Keratinocyte (primary cell): ENCODE data around the gene USH2A. TPM values are rescaled to one million over a fixed set of nuclear protein-coding genes. Genes with fewer than 3 reads are reported as not detected.

ENCODE experiments used
- DNase-seq: peaks from one replicate; pipeline ENCODE4 v3.0.0-alpha.2; 2011; ENCODE audit warnings: low read depth, missing footprints, low spot score
- FAIRE-seq: peaks from 2 replicates; lab custom pipeline; 2011; peaks lifted over from hg19 to GRCh38; lab: Jason Lieb, UNC
- H2AFZ ChIP-seq: 2 replicates; pipeline ENCODE4 v1.6.0; 2012; ENCODE audit warnings: low read length, control low read depth, inconsistent platforms; ENCODE audit not compliant: control insufficient read depth
- H3K27ac ChIP-seq: 2 replicates; pipeline ENCODE4 v1.5.1; 2011; ENCODE audit warnings: low read length; ENCODE audit not compliant: control insufficient read depth, insufficient read depth
- H3K27me3 ChIP-seq: 3 replicates; pipeline ENCODE4 v1.6.0; 2011; ENCODE audit warnings: low read length; ENCODE audit not compliant: control insufficient read depth, insufficient read depth; ENCODE audit errors: extremely low read depth
- H3K36me3 ChIP-seq, 2 experiments: 2 replicates in 1 of 2; 3 replicates in 1 of 2; pipeline ENCODE4 v1.5.1; 2011; ENCODE audit warnings: low read length in 2 of 2, mild to moderate bottlenecking in 1 of 2; ENCODE audit not compliant: control insufficient read depth in 2 of 2, insufficient read depth in 2 of 2; ENCODE audit errors: extremely low read depth in 1 of 2
- H3K4me1 ChIP-seq: 3 replicates; pipeline ENCODE4 v1.5.1; 2011; ENCODE audit warnings: low read length; ENCODE audit not compliant: control insufficient read depth, insufficient read depth; ENCODE audit errors: extremely low read depth
- H3K4me2 ChIP-seq: 3 replicates; pipeline ENCODE4 v1.6.0; 2011; ENCODE audit warnings: low read depth, low read length; ENCODE audit not compliant: control insufficient read depth, insufficient read depth; ENCODE audit errors: extremely low read depth
- H3K4me3 ChIP-seq, 3 experiments: fragments of 200-600 bp in 1 of 3; sonication (generic) in 1 of 3; 2 replicates in 2 of 3; 3 replicates in 1 of 3; pipeline ENCODE4 v1.5.1; 2011 to 2016; ENCODE audit warnings: low read length in 3 of 3, mild to moderate bottlenecking in 3 of 3, control low read depth in 2 of 3, inconsistent platforms in 1 of 3, low read depth in 1 of 3, mixed read lengths in 1 of 3, mixed run types in 1 of 3, moderate library complexity in 1 of 3; ENCODE audit not compliant: control insufficient read depth in 2 of 3, insufficient read depth in 2 of 3; ENCODE audit errors: extremely low read depth in 1 of 3
- H3K79me2 ChIP-seq: 2 replicates; pipeline ENCODE4 v1.6.0; 2012; ENCODE audit warnings: low read length; ENCODE audit not compliant: control insufficient read depth, insufficient read depth
- H3K9ac ChIP-seq: 3 replicates; pipeline ENCODE4 v1.6.0; 2011; ENCODE audit warnings: low read length; ENCODE audit not compliant: control insufficient read depth, insufficient read depth; ENCODE audit errors: extremely low read depth
- H3K9me1 ChIP-seq: 3 replicates; pipeline ENCODE4 v1.6.0; 2011; ENCODE audit warnings: low read length; ENCODE audit not compliant: control insufficient read depth, insufficient read depth; ENCODE audit errors: extremely low read depth
- H3K9me3 ChIP-seq: 2 replicates; pipeline ENCODE4 v1.5.1; 2012; ENCODE audit warnings: low read depth, low read length; ENCODE audit not compliant: control insufficient read depth
- H4K20me1 ChIP-seq: 3 replicates; pipeline ENCODE4 v1.6.0; 2011; ENCODE audit warnings: low read length; ENCODE audit not compliant: control insufficient read depth, insufficient read depth; ENCODE audit errors: extremely low read depth
- EZH2 ChIP-seq: IDR thresholded peaks from one replicate; pipeline ENCODE4 v1.6.1; 2012; ENCODE audit warnings: inconsistent platforms, mild to moderate bottlenecking, low read length, moderate library complexity
- dilution Hi-C: fragments of 300-500 bp; cut with MboI; formaldehyde crosslinking; loops from one replicate; pipeline ENCODE4 v1.7.0; 2020; ENCODE audit warnings: low sequenced_read_pairs; ENCODE audit not compliant: extremely low pct_ligation_motif_present
- polyA plus RNA-seq, 5 experiments: library from polyadenylated mRNA; depleted of rRNA in 3 of 5; stranded (reverse) in 3 of 5; stranded (forward) in 1 of 5; unstranded in 1 of 5; fragments of >200 nt; gene quantifications; 1 replicate in 1 of 5; 2 replicates in 3 of 5; 3 replicates in 1 of 5; pipeline versions ENCODE4 v1.2.1 to v1.2.3, GENCODE V29; 2011 to 2012; ENCODE audit warnings: missing spikeins in 2 of 5, low read depth in 1 of 5, low replicate concordance in 1 of 5
- TF ChIP-seq, protein P1 (sequence below), 3 experiments: IDR thresholded peaks in 1 of 3; conservative IDR thresholded peaks in 1 of 3; optimal IDR thresholded peaks in 1 of 3; 2 replicates in 2 of 3; 3 replicates in 1 of 3; pipeline versions ENCODE3 to v1.5.1; 2011; ENCODE audit warnings: low read length in 3 of 3, mild to moderate bottlenecking in 3 of 3, moderate library complexity in 2 of 3, control low read depth in 1 of 3, inconsistent platforms in 1 of 3; ENCODE audit not compliant: insufficient read depth in 2 of 3; ENCODE audit errors: extremely low read depth in 1 of 3

Gene USH2A
- polyA plus RNA-seq, 1 donor (not counting 4 experiments of a cell fraction or from before 2014, with no cell fraction given) = not detected

DNA sequence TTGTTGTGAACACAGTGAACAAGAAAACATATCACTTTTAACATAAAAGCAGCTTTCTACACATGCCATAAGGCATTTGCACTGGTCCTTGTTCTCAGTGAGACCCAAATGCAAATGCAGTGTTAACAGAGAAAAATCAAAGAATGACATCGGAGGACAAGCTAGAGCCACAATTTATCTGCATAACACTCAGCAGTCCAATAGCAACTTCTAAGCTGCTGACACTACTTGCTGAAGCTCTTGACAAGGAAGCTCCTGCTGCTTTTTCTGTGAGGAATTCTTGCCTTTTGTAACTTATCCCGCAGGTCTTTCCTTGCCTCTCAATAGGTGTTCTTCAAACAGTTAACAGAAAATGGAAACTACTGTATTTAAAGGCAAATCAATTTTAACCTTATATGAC is 34.7 kb downstream of the USH2A start:
- no peak overlapping the region for H3K4me3 ChIP-seq
- FAIRE-seq (no peak), DNase-seq (no peak)
- H2AFZ ChIP-seq = no peak overlapping the region
- H3K9me1 ChIP-seq = no peaks in the 10 kb centered on the region
- no peaks in the 10 kb centered on the region for H3K4me1 ChIP-seq
- H4K20me1 ChIP-seq = no peaks in the 10 kb centered on the region
- no peaks in the 10 kb centered on the region for H3K27me3 ChIP-seq
- TF ChIP-seq, protein P1, sequence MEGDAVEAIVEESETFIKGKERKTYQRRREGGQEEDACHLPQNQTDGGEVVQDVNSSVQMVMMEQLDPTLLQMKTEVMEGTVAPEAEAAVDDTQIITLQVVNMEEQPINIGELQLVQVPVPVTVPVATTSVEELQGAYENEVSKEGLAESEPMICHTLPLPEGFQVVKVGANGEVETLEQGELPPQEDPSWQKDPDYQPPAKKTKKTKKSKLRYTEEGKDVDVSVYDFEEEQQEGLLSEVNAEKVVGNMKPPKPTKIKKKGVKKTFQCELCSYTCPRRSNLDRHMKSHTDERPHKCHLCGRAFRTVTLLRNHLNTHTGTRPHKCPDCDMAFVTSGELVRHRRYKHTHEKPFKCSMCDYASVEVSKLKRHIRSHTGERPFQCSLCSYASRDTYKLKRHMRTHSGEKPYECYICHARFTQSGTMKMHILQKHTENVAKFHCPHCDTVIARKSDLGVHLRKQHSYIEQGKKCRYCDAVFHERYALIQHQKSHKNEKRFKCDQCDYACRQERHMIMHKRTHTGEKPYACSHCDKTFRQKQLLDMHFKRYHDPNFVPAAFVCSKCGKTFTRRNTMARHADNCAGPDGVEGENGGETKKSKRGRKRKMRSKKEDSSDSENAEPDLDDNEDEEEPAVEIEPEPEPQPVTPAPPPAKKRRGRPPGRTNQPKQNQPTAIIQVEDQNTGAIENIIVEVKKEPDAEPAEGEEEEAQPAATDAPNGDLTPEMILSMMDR (optimal IDR thresholded peaks at IDR 0.05 in 1 of 3, IDR thresholded peaks at IDR 0.05 in 1 of 3, conservative IDR thresholded peaks at IDR 0.05 in 1 of 3; ENCODE audit: extremely low read depth in 1 of 3, insufficient read depth in 2 of 3, low read length in 3 of 3) = no peak
- TF ChIP-seq EZH2 = no peak
- dilution Hi-C loops = no loop called here
- H3K79me2 ChIP-seq = no peaks in the 10 kb centered on the region
- no peaks in the 10 kb centered on the region for H3K36me3 ChIP-seq
- no peak overlapping the region for H3K27ac ChIP-seq
- H3K4me2 ChIP-seq = no peak overlapping the region
- H3K9ac ChIP-seq = no peak overlapping the region
- no peaks in the 10 kb centered on the region for H3K9me3 ChIP-seq

DNA sequence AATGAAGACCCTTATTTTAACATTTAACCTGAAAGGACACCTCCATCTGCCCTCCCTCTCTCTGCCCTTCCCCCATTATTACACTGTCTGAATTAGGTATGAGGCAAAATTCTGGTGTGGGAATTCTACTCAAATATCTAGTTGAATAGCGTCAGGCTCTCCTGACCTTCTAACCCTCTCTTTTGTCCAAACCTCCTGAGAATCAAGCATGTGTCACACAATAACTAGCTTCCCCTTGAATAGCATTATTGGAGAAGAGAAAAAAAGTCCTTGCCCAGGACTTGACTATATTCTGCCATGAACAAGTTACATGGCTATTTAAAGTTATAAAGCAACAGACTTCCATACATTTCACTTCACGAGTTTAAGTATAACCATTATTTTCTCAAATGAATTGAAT is 35.5 kb downstream of the USH2A start:
- Histone ChIP-seq H3K36me3 (no peaks in the 10 kb centered on the region), H3K9me3 (no peaks in the 10 kb centered on the region), H3K27ac (no peak overlapping the region), H4K20me1 (no peaks in the 10 kb centered on the region), H3K9ac (no peak overlapping the region), H3K27me3 (no peaks in the 10 kb centered on the region), H3K4me3 (no peak overlapping the region), H3K79me2 (no peaks in the 10 kb centered on the region), H3K9me1 (no peaks in the 10 kb centered on the region), H3K4me2 (no peak overlapping the region), H2AFZ (no peak overlapping the region), H3K4me1 (no peaks in the 10 kb centered on the region)
- no peak for DNase-seq
- dilution Hi-C loops = no loop called here
- TF ChIP-seq, protein P1 (optimal IDR thresholded peaks at IDR 0.05 in 1 of 3, IDR thresholded peaks at IDR 0.05 in 1 of 3, conservative IDR thresholded peaks at IDR 0.05 in 1 of 3; ENCODE audit: extremely low read depth in 1 of 3, insufficient read depth in 2 of 3, low read length in 3 of 3) = no peak
- FAIRE-seq = no peak
